GM19193 (cell line): ENCODE measurements around the gene EDAR.

Experiments used
- POLR2A ChIP-seq: IDR thresholded peaks from 4 replicates; pipeline ENCODE4 v1.6.1; 2011; ENCODE audit not compliant: insufficient read depth, insufficient read length; ENCODE audit errors: extremely low read depth

The EDAR gene

DNA sequence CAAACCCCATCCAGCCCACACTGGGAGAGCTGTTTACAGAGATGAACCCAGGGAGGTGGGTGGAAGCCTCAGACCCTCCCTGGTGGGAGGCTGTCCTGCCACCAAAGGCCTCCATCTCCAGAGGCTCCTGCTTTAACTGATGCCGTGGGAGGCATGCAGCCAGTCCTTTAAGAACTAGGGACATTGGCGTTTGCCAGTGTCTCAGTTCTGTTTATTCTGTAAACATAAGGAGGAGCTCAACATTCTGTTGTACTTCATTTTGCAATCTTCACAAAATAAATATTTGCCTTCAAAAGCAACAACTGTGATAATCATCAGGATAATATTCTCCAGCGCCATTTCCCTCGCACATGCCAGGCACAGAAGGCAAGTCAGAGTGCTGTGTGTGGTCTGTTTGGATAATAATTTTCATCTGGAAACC, 6.8 kb downstream of the EDAR start:
- TF ChIP-seq POLR2A: no peak

DNA sequence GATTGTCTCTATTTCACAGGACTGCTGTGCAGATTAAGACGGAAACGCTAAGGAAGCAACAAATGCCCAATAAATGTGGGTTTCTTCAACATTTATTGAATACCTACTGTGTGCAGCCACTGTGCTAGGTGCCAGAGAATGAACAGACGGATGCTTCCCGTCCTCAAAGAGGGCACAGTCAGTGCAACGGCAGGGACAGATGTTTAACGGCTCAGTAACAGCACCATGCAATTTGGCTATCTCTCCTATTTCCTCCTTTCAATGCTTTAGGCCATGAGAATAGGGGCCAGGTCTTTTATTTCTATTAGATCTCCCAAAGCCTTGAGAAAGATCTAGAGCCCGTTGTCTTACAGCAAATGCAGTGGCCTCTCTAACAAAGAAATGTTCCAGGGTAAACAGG, 7.2 kb downstream of the EDAR start:
- no peak for TF ChIP-seq POLR2A

DNA sequence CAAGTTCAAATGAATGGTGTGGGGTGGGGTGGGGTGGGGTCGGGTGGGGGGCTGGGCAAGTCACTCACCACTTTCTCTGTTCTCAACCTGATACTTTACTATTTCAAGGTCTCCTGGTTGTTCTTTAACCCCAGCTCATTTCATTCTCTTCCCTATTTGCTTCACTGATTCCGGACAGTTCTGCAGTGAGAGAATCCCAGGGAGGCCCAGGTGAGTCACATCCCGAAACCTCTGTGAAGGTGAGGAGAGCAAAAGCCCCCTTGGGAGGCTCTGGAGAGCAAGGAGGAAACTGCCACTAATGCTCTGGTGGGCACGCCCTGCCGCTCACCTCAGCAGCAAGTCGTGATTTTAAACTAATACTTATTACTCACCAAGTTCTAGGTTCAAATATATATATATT, 8.9 kb downstream of the EDAR start:
- no peak for TF ChIP-seq POLR2A

DNA sequence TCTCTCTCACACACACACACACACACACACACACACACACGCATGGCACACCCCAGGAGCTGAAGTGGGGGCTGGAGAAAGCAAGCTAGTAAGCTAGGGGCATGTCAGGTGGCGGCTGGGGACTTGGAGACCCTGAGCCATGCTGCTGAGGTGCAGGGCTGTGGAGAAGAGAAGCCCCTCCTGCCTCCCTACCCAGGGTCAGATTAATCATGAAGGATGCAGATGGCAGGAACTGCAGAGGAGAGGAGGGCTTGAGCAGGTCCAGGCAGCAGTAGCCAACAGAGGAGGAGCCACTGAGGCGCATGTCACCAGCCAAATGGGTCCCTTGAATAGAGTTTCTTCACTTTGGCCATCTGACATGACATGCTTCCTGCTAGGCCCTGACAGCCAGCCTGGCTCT, 9.6 kb downstream of the EDAR start:
- TF ChIP-seq POLR2A: no peak

DNA sequence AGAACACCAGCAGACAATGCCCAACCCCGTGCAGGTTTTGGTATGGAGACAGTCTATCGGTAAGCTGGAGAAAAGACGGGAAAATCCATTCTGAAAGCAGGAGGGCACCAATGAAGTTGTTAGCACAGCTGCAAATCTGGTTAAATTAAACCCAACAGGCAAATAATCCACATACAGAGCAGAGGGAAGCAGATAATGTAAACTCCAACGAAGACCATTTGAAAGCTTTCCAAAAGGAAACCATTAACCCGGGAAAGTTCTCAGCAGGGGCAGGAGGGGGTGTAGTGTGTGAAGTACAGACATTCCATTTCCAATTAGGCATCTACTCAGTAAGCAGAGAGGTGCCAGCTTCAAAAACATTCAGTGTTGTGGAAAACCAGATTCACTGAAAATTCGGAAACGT, 10.3 kb downstream of the EDAR start:
- no peak for TF ChIP-seq POLR2A

DNA sequence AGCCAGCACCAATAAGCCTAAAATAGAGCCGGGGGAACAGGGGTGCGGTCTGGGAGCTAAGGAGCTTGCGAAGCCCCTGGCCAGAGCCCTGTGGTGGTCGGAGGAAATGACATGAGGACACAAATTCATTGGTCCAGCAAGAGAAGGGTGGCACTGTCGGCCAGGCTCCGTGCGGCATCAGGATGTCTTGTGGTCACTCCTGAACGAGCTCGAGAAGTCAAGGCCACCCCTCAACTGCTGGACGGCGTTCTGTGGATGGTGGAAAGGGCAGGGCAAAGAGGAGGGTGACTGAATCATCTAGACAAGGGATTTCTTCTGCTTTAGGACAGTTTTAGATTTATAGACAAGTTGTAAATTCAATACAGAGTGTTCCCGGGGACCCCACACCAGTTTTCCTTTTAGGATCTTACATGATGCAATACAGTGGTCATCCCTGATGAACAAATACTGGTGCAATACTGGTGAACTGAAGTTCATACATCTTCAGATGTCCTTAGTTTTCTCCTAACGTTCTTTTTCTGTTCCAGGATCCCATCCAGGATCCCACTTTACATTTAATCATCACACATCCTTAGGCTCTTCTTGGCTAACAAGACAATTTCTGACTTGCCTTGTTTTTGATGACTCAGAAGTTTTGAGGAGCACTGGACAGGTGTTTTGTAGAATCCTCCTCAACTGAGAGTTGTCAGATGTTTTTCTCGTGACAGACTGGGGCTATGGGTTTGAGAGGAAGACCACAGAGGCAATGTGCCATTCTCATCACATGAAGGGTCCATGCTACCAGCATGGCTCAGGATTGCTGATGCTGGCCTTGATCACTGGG, 13.2 kb downstream of the EDAR start:
- no peak for TF ChIP-seq POLR2A

DNA sequence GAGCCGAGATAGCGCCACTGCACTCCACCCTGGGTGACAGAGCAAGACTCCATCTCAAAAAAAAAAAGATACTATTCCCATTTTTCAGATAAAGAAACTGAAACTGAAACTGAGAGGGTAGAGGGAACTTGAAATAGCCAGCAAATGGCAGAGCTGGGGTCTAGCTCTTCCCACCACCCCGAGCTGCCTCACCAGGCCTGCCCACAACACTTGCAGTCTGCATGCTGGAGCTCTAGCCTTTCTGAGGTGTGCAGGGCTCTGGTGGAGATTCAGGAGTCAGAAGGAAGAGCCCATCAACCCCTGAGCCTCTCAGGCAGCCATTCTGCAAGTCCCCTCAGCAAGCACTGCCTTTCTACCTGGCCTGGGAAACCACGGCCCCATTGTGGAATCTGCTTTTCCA, 14.3 kb downstream of the EDAR start:
- TF ChIP-seq POLR2A: no peak

DNA sequence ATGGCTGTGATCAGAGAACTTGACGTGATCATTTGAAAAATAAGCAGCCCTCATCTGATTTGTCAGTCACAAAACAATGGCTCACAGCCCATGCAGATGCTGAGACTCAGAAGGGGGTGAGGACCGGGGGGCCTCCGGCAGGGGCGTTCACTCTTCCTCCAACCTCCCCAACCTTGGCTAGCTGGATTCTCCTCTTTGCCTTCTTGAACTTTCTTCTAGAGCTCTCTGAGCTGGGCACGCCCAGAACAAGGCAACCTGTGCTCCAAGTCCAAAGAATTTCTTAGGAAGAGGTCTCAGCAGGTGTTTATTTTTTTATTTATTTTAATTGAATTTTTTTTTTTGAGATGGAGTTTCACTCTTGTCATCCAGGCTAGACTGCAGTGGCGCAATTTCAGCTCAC, 16.4 kb downstream of the EDAR start:
- no peak for TF ChIP-seq POLR2A

DNA sequence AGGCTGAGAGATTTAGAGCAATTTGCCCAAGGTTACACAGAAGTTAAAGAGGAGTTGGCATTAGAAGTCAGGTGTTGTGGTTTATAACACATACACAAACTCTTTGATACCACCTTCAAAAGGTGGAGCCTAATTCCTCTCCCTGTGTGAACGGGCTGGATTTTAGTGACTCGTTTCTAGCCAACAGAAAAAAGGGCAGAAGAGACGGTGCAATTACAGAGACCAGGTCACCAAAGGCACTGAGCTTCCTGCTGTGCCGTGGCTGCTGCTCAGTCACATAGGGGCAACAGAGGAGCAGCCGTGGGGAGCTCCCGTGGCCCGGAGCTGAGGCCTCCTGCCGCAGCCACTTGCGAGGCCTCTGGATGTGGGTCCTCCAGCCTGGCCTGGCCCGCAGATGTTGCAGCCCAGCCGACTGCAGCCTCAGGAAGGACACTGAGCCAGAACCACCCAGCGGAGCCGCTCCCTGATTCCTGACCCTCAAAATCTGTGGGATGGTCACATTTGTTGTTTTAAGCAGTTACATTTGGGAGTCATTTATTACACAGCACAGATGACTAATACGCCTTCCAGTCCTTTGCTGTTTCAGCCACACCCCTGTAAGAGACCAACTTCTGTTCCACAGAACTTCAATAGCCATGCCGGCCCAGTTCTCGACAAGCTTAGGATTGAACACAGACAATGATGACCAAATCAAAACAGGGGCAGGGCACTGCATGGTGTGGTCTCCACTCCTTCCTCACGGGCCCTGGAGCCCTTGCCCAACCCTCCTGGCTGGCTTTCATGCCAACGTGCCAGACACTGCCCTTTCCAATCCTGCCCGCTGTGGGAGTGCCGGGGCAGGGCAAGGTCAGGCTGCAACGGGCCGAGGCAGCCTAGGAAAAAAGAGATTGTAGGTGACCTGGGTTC, 17.1 kb downstream of the EDAR start:
- TF ChIP-seq POLR2A: no peak

DNA sequence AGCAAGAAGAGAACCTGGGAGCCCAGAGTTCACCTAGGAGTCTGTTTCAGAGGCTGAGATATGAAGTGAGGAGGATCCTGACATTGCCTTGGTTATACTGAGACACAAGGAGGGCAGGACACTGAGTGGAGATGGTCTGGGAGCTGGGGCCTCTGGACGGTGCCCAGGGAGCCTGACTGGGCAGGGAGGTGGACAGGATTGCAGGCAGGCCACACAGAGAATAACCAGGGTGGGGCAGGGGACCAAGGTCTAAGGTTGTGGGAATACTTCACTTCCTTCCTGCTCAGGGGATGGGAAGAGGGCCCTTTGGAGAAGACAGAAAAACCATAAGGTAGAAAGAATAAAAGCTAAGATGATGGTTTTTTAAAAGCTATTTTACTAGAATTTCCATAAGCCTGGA, 18.7 kb downstream of the EDAR start:
- TF ChIP-seq POLR2A: no peak

DNA sequence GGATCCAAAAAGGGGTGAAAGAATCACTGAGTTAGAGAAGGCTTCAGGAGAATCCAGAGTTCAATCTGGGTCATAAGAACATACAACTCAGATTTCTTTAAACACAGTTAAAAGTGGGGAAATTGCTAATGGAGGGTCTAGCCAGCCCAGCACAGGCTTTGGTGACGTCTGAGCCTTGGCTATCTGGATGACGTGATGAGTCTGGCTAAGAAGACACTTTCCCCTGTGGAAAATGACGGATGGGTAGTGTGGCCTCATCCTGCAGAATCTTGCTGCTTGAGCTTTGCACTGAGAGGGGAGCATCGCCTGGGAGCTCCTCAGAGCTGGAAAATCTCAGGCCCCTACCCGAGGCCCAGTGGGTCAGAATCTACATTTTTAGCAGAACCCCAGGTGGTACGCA, 19.2 kb downstream of the EDAR start:
- TF ChIP-seq POLR2A: no peak

DNA sequence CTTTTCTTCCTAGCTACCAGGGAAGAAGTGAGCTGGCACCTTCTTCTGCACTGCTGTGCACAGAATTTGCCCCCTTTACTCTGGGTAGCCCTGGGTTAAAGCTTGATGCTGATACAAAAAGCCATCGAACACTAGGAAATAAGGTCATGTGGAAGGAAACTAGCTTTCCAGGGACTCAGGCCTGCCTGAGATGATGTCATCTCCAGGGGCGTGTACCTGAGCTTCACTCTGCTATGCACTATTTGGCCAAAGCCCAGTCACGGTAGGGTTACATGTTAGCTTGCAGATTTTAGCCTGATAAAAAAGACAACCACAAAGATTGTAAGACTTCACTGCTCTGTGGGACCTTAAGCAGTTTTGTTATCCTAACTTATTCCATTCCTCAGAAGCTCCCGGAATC, 20.4 kb downstream of the EDAR start:
- TF ChIP-seq POLR2A: no peak

DNA sequence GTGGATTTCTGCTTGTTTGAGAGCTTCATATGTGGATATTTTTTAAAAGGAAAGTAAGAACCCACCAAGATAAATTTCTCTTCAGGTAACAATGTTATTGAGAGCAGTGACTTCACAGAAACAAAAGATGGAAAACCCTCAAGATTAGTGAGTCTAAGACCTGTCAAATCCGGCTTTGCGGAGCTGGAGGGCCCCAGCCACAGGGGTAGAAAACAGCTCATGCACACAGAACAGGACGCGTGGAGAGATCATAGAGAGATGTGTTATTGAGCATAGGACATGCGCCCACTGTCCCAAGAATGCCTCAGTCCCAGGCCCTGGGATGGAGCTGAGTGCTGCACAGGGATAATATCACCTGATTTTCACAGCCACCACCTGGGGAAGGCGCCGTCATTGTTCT, 21.3 kb downstream of the EDAR start:
- TF ChIP-seq POLR2A: no peak

DNA sequence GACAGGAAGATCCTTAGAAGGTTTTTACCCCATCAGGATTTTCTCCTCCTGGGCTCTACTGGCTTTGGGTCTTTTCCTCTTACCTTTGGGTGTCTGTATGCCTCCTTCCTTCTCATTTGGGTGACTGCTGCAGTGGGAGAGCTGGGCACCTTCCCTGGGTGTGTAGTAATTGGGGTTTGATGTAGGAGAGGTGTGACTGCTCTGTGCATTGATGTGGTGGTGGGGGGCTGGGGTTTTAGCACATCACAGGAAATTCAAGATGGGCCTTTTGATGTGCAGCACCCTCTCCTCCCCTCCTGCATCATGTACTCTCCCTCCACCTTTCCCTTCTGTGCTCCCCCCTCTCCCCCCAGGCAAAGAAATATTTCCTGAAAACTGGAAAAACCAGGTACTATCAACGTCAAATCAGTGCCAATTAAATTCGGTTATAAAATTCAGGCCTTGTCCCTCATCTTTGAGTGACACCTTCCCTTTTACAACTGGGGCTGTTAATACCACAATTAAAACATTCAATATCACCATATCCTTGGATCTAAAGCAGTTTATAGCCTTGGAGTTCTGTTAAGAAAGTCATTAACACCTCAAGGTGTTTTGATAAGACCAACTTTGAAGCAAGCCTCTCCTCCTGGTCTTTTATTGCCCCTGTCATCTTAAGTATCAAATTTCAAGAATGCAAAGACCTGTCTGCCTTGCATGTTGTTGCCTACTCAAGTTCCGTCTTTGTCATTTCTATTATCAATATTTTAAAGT, 23.3 kb downstream of the EDAR start:
- TF ChIP-seq POLR2A: no peak

DNA sequence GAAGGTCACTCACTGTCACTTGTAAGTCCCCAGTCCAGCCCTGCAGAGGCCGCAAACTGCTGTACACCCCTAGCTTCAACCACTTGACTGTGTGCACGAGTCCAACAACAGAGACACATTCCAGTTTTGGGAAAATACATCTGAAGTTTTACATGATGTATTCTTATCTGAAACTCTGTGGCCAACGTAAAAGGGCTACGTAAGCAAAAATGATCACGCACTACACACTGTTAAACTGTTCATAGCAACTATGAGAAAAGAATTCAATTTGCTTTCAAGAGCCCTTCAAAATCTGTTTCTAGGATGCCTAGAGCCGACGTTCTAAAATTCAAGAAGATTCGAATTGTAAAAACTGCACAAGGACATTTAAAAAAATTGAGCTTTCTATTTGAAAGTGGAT, 26.0 kb downstream of the EDAR start:
- TF ChIP-seq POLR2A: no peak

DNA sequence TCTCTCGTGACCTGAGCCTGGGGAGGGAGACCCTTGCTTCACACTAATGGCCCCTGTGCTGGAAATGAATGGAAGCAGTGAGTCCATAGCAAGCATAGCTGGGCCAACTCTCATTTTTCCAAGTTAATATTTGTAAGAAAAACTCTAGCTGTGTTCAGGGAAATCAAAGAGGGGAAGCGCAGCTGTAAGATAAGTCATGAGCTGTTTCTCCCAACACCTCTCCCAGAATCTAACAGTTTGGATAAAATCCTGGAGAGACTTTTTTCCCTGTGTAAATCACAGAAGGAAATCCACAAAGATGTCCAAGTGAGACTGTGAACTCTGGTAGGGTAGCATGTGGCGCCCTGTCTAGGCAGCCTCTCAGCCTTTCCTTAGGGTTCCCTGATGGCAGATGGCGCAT, 27.2 kb downstream of the EDAR start:
- TF ChIP-seq POLR2A: no peak

DNA sequence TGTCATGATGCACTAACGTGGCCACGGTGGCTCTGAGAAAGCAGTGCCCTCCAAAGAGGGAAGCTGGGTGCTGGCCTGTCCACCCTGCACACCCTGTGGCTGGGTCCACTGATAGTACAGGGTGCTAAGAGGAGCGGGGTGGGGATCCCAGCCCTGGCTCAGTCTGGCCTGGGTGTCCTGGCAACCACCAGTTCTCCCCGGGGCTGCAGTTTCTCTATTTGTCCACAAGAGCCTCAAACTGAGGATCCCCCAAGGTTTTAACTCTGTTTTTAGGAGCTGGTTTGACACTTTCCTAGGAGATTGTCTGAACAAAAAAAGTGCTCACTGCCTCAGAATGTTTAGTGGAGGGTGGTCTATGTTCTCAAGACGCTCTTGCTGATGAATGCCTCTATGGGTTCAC, 29.0 kb downstream of the EDAR start:
- no peak for TF ChIP-seq POLR2A
